Spleen (tissue), 11 donors: ENCODE measurements around the gene MAPKAP1. TPM values are rescaled to one million over a fixed set of nuclear protein-coding genes. Genes with fewer than 3 reads are reported as not detected.

Source experiments
- DNase-seq: peaks from one replicate; pipeline ENCODE4 v3.0.0-alpha.2; 2020
- H3K27ac ChIP-seq, 8 donors: fragments of 200-600 bp; sonication (generic) in 7 of 8; 1 replicate in 4 of 8; 2 replicates in 4 of 8; pipeline versions ENCODE4 v1.5.0 to v1.8.0; 2016 to 2021; ENCODE audit warnings: inconsistent platforms in 4 of 8, mild to moderate bottlenecking in 4 of 8, moderate library complexity in 1 of 8
- H3K27me3 ChIP-seq, 7 donors: fragments of 200-600 bp; sonication (generic) in 6 of 7; replicated peaks in 1 of 7; 1 replicate in 4 of 7; 2 replicates in 3 of 7; pipeline versions ENCODE4 v1.5.0 to v1.8.0; 2016 to 2021; ENCODE audit warnings: inconsistent platforms in 3 of 7, mild to moderate bottlenecking in 1 of 7
- H3K36me3 ChIP-seq, 6 donors: fragments of 200-600 bp; sonication (generic) in 5 of 6; 1 replicate in 4 of 6; 2 replicates in 2 of 6; pipeline versions ENCODE4 v1.5.0 to v1.8.0; 2016 to 2021; ENCODE audit warnings: inconsistent platforms in 2 of 6
- H3K4me1 ChIP-seq, 6 donors: fragments of 200-600 bp; sonication (generic) in 5 of 6; 1 replicate in 3 of 6; 2 replicates in 3 of 6; pipeline versions ENCODE4 v1.5.0 to v1.8.0; 2016 to 2021; ENCODE audit warnings: inconsistent platforms in 3 of 6
- H3K4me3 ChIP-seq, 8 donors: fragments of 200-600 bp; sonication (generic) in 7 of 8; 1 replicate in 4 of 8; 2 replicates in 4 of 8; pipeline versions ENCODE4 v1.5.0 to v1.8.0; 2016 to 2021; ENCODE audit warnings: inconsistent platforms in 4 of 8, mild to moderate bottlenecking in 4 of 8, moderate library complexity in 2 of 8
- H3K9me3 ChIP-seq, 8 donors: fragments of 200-600 bp; sonication (generic) in 7 of 8; 1 replicate in 4 of 8; 2 replicates in 4 of 8; pipeline versions ENCODE4 v1.5.0 to v1.8.0; 2016 to 2021; ENCODE audit warnings: inconsistent platforms in 4 of 8
- POLR2A ChIP-seq, 3 donors: fragments of 450-650 bp; IDR thresholded peaks; one replicate each; pipeline ENCODE4 v1.5.1; 2017; ENCODE audit warnings: antibody characterized with exemption in 3 of 3, mild to moderate bottlenecking in 1 of 3
- POLR2AphosphoS5 ChIP-seq, 3 donors: sonication (generic); formaldehyde crosslinking; IDR thresholded peaks; one replicate each; pipeline ENCODE4 v1.5.1; 2017; ENCODE audit warnings: antibody characterized with exemption in 3 of 3
- WGBS, 5 donors: extraction: QIAGEN DNeasy Blood & Tissue Kit in 3 of 5; methylation state at CpG; one replicate each; pipeline versions ENCODE4 v1.1.5 to v1.1.7; 2013 to 2018; 5-methylcytosine and 5-hydroxymethylcytosine counted together
- intact Hi-C: fragments of 100-400 bp; cut with DNase I; formaldehyde crosslinking; loops from one replicate; pipeline ENCODE4 v1.15.0; 2023; ENCODE audit warnings: low total_unique reads
- polyA plus RNA-seq, 3 donors: library from polyadenylated mRNA; stranded (reverse); fragments of 200-250 nt; gene quantifications; one replicate each; pipeline ENCODE4 v1.2.1, GENCODE V29; 2013
- total RNA-seq, 7 donors: library from RNA; depleted of rRNA in 3 of 7; stranded (reverse); fragments of >200 nt in 3 of 7; fragmentation: NEBNext Ultra II Directional in 4 of 7; extraction: Animal tissue kit (Norgen Biotek cat#: 25700) in 4 of 7; gene quantifications; one replicate each; pipeline versions ENCODE4 v1.1.0 to v1.2.1, GENCODE V29; 2016 to 2021
- TF ChIP-seq, protein P1 (sequence below), 11 experiments: fragments of 200-600 bp in 7 of 11; fragments of 450-650 bp in 4 of 11; sonication (generic) in 4 of 11; IDR thresholded peaks in 8 of 11; conservative IDR thresholded peaks in 3 of 11; 1 replicate in 7 of 11; 2 replicates in 4 of 11; pipeline versions ENCODE4 v1.4.0 to v1.8.0; 2016 to 2021; ENCODE audit warnings: antibody characterized with exemption in 11 of 11, inconsistent platforms in 4 of 11, mild to moderate bottlenecking in 1 of 11
- donor health status: healthy with polysubstance abuse.
- donor health status: DM: no; HTN: no; CAD: no; lungs with moderate emphysema.
- donor health status: DM: no; HTN: no; CAD: no.
- donor health status: Bipolar disorder and iron deficiency.
- donor health status: healthy.
- donor health status: DM: no; HTN: no; CAD: no.
- donor health status: DM: yes; HTN: yes; CAD: no.

Gene MAPKAP1
- total and polyA plus RNA-seq, 10 donors: 37.2 to 77.2 (median 60.4) TPM

DNA sequence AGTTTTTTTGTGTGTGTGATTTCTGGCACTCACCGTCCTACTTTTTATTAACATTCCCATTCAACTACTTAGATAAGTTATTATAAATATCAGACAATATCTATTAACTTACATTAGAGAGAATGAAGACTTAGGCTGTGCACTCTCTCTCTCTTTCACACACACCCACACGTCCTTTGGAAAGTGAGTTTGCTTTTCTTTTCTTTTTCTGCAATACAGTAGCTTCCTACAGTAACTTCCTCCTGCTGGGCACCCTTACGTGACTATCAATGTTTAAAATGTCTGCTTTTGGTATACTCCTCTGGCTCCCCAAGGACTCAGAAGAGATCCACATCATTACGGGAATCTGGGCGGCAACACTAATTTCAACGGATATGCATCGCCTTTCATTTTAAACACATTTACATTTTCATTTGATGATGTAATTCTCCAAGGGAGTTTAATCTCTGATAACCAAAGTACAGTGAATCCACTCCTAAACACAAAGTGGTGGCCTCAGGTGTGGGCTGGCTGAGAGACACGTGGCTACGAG lies 179.5 kb downstream of the MAPKAP1 start:
- no peak for DNase-seq
- peaks cover 26 to 85% (median 57%) of the 10 kb centered on the region in 6 donors for H3K4me1 ChIP-seq
- H3K27ac ChIP-seq: peak overlapping the region in 7 of 8 donors; percentile 14 to 72 (median 43)
- no peak overlapping the region for H3K4me3 ChIP-seq
- WGBS, 5 donors: 73 to 79% (median 73%) methylated on average over 9 of the region's 9 CpGs
- H3K36me3 ChIP-seq: no peaks in the 10 kb centered on the region
- TF ChIP-seq, protein P1, sequence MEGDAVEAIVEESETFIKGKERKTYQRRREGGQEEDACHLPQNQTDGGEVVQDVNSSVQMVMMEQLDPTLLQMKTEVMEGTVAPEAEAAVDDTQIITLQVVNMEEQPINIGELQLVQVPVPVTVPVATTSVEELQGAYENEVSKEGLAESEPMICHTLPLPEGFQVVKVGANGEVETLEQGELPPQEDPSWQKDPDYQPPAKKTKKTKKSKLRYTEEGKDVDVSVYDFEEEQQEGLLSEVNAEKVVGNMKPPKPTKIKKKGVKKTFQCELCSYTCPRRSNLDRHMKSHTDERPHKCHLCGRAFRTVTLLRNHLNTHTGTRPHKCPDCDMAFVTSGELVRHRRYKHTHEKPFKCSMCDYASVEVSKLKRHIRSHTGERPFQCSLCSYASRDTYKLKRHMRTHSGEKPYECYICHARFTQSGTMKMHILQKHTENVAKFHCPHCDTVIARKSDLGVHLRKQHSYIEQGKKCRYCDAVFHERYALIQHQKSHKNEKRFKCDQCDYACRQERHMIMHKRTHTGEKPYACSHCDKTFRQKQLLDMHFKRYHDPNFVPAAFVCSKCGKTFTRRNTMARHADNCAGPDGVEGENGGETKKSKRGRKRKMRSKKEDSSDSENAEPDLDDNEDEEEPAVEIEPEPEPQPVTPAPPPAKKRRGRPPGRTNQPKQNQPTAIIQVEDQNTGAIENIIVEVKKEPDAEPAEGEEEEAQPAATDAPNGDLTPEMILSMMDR (IDR thresholded peaks at IDR 0.05 in 8 of 11, conservative IDR thresholded peaks at IDR 0.05 in 3 of 11): no peak
- no peak for TF ChIP-seq POLR2A (IDR thresholded peaks at IDR 0.05)
- no peaks in the 10 kb centered on the region for H3K27me3 ChIP-seq
- no peaks in the 10 kb centered on the region for H3K9me3 ChIP-seq
- intact Hi-C loops: no loop called here

- H3K36me3 ChIP-seq: peaks cover 0 to 1% (median 0%) of the 10 kb centered on the region in 6 donors
- TF ChIP-seq POLR2AphosphoS5 (IDR thresholded peaks at IDR 0.05) (peak in 1 of 3 donors; percentile 6), POLR2A (IDR thresholded peaks at IDR 0.05) (no peak)
- TF ChIP-seq, protein P1 (IDR thresholded peaks at IDR 0.05 in 8 of 11, conservative IDR thresholded peaks at IDR 0.05 in 3 of 11): no peak
- H3K9me3 ChIP-seq: no peaks in the 10 kb centered on the region
- no peaks in the 10 kb centered on the region for H3K27me3 ChIP-seq
- WGBS, 5 donors: 78 to 90% (median 85%) methylated on average over 6 of the region's 6 CpGs
- intact Hi-C loops: no loop called here
- no peak for DNase-seq
- no peak overlapping the region for H3K4me3 ChIP-seq
- peak overlapping the region in 5 of 8 donors; percentile 1 to 54 (median 39) for H3K27ac ChIP-seq
- H3K4me1 ChIP-seq: peaks cover 30 to 97% (median 67%) of the 10 kb centered on the region in 6 donors
Measured at GRCh38 chr9:125525921-125526631, 180.9 kb downstream of the MAPKAP1 start.

DNA sequence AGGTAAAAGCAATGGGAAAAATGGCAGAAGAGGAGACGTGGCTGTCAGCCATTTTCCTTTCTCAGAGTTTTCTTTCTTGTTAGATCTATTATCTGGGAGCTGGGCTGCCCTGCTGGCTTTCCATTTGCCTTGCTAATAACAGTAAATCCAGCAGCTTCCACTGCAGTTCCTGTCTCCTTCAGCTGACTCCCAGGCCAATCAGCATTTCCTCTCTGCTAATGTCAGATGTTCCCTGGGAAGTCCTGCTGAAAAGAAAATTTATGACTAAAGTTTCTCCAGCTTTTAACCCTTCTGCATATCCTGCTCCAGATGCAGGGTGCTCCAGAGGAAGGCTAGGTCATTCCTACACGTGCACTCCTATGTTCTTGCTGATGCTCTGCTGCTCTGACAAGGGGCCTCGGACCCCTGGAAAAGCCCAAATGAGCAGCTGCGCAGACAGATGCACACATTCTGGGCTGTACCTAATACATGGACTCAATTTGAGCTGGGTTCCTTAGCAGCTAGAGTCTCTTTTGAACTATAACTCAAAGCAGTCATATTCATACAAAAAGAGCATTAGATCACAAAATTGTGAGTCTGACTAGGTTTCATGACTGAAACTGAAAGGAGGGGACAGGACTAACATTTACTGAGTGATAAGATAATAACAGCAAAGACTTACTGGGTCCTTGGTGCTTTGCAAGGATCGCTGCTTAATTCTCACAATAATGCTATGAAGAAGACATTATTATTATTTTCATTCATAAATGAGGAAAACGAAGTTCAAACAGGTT lies 182.2 kb downstream of the MAPKAP1 start:
- H3K27me3 ChIP-seq: no peaks in the 10 kb centered on the region
- peak overlapping the region in 2 of 8 donors; percentile 32 to 41 for H3K27ac ChIP-seq
- peaks cover 0 to 11% (median 0%) of the 10 kb centered on the region in 6 donors for H3K36me3 ChIP-seq
- TF ChIP-seq POLR2A (IDR thresholded peaks at IDR 0.05): no peak
- TF ChIP-seq, protein P1 (IDR thresholded peaks at IDR 0.05 in 8 of 11, conservative IDR thresholded peaks at IDR 0.05 in 3 of 11): no peak
- TF ChIP-seq POLR2AphosphoS5 (IDR thresholded peaks at IDR 0.05): no peak
- no peak overlapping the region for H3K4me3 ChIP-seq
- 70 to 85% (median 84%) methylated on average over 6 of the region's 6 CpGs for WGBS, 5 donors
- H3K4me1 ChIP-seq: peaks cover 17 to 88% (median 55%) of the 10 kb centered on the region in 6 donors
- DNase-seq: no peak
- H3K9me3 ChIP-seq: no peaks in the 10 kb centered on the region
- intact Hi-C loops: no loop called here

GRCh38 chr9:125523681-125524080 lies 183.3 kb downstream of the MAPKAP1 start:
- Histone ChIP-seq H3K4me3 (no peak overlapping the region), H3K4me1 (peaks cover 11 to 77% (median 47%) of the 10 kb centered on the region in 6 donors), H3K27ac (no peak overlapping the region), H3K27me3 (no peaks in the 10 kb centered on the region), H3K36me3 (peaks cover 0 to 11% (median 0%) of the 10 kb centered on the region in 6 donors), H3K9me3 (no peaks in the 10 kb centered on the region)
- TF ChIP-seq POLR2A (IDR thresholded peaks at IDR 0.05) (no peak), POLR2AphosphoS5 (IDR thresholded peaks at IDR 0.05) (no peak)
- TF ChIP-seq, protein P1 (IDR thresholded peaks at IDR 0.05 in 8 of 11, conservative IDR thresholded peaks at IDR 0.05 in 3 of 11): no peak
- no peak for DNase-seq
- 91 to 99% (median 98%) methylated on average over 3 of the region's 3 CpGs for WGBS, 5 donors
- intact Hi-C loops: no loop called here
